Smooth muscle cell (in vitro differentiated cells): ENCODE results near the gene MRPS9. TPM values are rescaled to one million over a fixed set of nuclear protein-coding genes. Genes with fewer than 3 reads are reported as not detected.

Source experiments
- DNase-seq: peaks from one replicate; lab custom pipeline; 2025; ENCODE audit not compliant: unreplicated experiment; lab: John Stamatoyannopoulos, UW
- H2AFZ ChIP-seq: fragments of 200-600 bp; sonication (generic); 2 replicates; pipeline ENCODE4 v1.6.0; 2016; ENCODE audit warnings: antibody characterized with exemption, low read depth, mild to moderate bottlenecking
- H3F3A ChIP-seq: fragments of 200-600 bp; sonication (generic); 2 replicates; pipeline ENCODE4 v1.6.0; 2017; ENCODE audit warnings: antibody characterized with exemption, low read depth
- H3K27ac ChIP-seq: fragments of 200-600 bp; sonication (generic); 2 replicates; pipeline ENCODE4 v1.5.1; 2016; ENCODE audit warnings: low read depth, mild to moderate bottlenecking
- H3K27me3 ChIP-seq: fragments of 200-600 bp; sonication (generic); 2 replicates; pipeline ENCODE4 v1.6.1; 2016; ENCODE audit warnings: low read depth, mild to moderate bottlenecking
- H3K36me3 ChIP-seq: fragments of 200-600 bp; sonication (generic); 2 replicates; pipeline ENCODE4 v1.5.1; 2016; ENCODE audit warnings: low read depth
- H3K4me1 ChIP-seq: fragments of 200-600 bp; sonication (generic); 2 replicates; pipeline ENCODE4 v1.5.1; 2016; ENCODE audit warnings: low read depth
- H3K4me2 ChIP-seq: fragments of 200-600 bp; sonication (generic); 2 replicates; pipeline ENCODE4 v1.6.0; 2016; ENCODE audit warnings: mild to moderate bottlenecking
- H3K4me3 ChIP-seq: fragments of 200-600 bp; sonication (generic); 2 replicates; pipeline ENCODE4 v1.5.1; 2016; ENCODE audit warnings: mild to moderate bottlenecking
- H3K79me2 ChIP-seq: fragments of 200-600 bp; sonication (generic); 2 replicates; pipeline ENCODE4 v1.6.0; 2016; ENCODE audit warnings: low read depth, mild to moderate bottlenecking
- H3K9ac ChIP-seq: fragments of 200-600 bp; sonication (generic); 2 replicates; pipeline ENCODE4 v1.6.0; 2016; ENCODE audit warnings: low read depth
- H3K9me3 ChIP-seq: fragments of 200-600 bp; sonication (generic); replicated peaks from 2 replicates; pipeline ENCODE4 v1.5.1; 2016; ENCODE audit warnings: low read depth
- H4K20me1 ChIP-seq: fragments of 200-600 bp; sonication (generic); 2 replicates; pipeline ENCODE4 v1.6.0; 2016; ENCODE audit warnings: low read depth
- WGBS: methylation state at CpG from one replicate; pipeline ENCODE4 v1.1.7; 2016; ENCODE audit warnings: low lambda C conversion rate; 5-methylcytosine and 5-hydroxymethylcytosine counted together
- polyA plus RNA-seq: library from polyadenylated mRNA; unstranded; fragments of >200 nt; fragmentation: Nextera tagmentation; extraction: Ambion mirVana; gene quantifications from 2 replicates; pipeline ENCODE4 v1.2.1, GENCODE V29; 2016
- total RNA-seq: library from RNA; depleted of rRNA; stranded (reverse); fragments of >200 nt; gene quantifications from 2 replicates; pipeline ENCODE4 v1.2.3, GENCODE V29; 2014
- TF ChIP-seq, protein P1 (sequence below): fragments of 200-600 bp; sonication (generic); IDR thresholded peaks from 2 replicates; pipeline ENCODE4 v1.5.1; 2017; ENCODE audit warnings: borderline replicate concordance, mild to moderate bottlenecking, antibody characterized with exemption; ENCODE audit not compliant: insufficient read depth, poor library complexity, severe bottlenecking

Gene MRPS9
- total and polyA plus RNA-seq, 2 experiments from 2014 or later: 25.1 to 26.2 TPM

DNA sequence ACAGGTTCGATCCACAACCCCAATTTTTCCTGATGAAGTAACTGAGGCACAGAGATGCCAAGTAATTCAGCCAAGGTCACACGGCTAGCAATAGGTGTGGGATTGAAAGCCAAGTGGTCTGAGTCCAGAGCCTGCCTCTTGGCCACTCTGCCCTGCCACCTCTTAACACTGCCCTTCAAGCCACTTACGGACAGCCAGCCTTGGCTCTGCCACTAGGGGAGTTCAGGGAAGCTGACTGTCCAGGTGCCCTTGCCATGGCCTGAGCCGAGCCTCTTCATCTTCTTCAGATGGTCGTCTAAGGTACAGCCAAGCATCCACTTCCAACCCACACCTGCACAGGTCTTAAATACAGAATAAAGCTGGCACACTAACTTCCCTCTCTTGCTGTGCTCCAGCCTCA, 104.4 kb downstream of the MRPS9 start:
- H4K20me1 ChIP-seq: no peaks in the 10 kb centered on the region

DNA sequence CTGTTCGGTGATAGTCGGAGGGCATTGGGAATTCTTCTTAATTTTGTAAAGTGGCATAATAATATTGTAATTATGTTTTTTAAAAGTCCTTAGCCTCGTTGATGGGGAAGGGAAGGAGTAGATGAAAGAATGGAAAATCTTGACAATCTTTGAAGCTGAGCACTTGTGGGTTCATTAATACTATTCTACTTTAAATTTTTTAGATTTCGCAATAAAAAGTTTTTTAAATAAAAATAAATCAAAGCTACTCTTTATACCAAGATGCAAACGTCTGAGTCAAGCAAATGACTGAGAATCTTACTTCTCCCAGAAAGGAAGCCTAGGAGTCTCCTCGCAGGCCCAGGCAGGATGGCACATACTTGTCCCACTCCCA, 105.2 kb downstream of the MRPS9 start:
- H3F3A ChIP-seq: no peaks in the 10 kb centered on the region
- H3K4me1 ChIP-seq: no peaks in the 10 kb centered on the region
- no peak overlapping the region for H3K4me3 ChIP-seq
- no peak overlapping the region for H3K9ac ChIP-seq
- 80% methylated on average over 6 of the region's 6 CpGs for WGBS
- no peaks in the 10 kb centered on the region for H3K79me2 ChIP-seq
- no peaks in the 10 kb centered on the region for H3K9me3 ChIP-seq
- H3K27me3 ChIP-seq: peaks cover 33% of the 10 kb centered on the region
- TF ChIP-seq, protein P1, sequence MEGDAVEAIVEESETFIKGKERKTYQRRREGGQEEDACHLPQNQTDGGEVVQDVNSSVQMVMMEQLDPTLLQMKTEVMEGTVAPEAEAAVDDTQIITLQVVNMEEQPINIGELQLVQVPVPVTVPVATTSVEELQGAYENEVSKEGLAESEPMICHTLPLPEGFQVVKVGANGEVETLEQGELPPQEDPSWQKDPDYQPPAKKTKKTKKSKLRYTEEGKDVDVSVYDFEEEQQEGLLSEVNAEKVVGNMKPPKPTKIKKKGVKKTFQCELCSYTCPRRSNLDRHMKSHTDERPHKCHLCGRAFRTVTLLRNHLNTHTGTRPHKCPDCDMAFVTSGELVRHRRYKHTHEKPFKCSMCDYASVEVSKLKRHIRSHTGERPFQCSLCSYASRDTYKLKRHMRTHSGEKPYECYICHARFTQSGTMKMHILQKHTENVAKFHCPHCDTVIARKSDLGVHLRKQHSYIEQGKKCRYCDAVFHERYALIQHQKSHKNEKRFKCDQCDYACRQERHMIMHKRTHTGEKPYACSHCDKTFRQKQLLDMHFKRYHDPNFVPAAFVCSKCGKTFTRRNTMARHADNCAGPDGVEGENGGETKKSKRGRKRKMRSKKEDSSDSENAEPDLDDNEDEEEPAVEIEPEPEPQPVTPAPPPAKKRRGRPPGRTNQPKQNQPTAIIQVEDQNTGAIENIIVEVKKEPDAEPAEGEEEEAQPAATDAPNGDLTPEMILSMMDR: no peak
- H2AFZ ChIP-seq: no peak overlapping the region
- DNase-seq: no peak
- H3K27ac ChIP-seq: no peak overlapping the region
- peak overlapping the region; percentile 89 for H3K4me2 ChIP-seq
- no peaks in the 10 kb centered on the region for H4K20me1 ChIP-seq
- no peaks in the 10 kb centered on the region for H3K36me3 ChIP-seq

More for the DNA sequence above, 104.4 kb downstream of the MRPS9 start:
- Histone ChIP-seq H3K27me3 (peaks cover 33% of the 10 kb centered on the region), H2AFZ (no peak overlapping the region), H3K36me3 (no peaks in the 10 kb centered on the region), H3K9me3 (no peaks in the 10 kb centered on the region), H3K4me1 (no peaks in the 10 kb centered on the region), H3K9ac (no peak overlapping the region), H3K4me3 (no peak overlapping the region), H3K79me2 (no peaks in the 10 kb centered on the region), H3K27ac (no peak overlapping the region), H3F3A (no peaks in the 10 kb centered on the region), H3K4me2 (no peak overlapping the region)
- TF ChIP-seq, protein P1: no peak
- 91% methylated on average over 5 of the region's 5 CpGs for WGBS
- DNase-seq: no peak

DNA sequence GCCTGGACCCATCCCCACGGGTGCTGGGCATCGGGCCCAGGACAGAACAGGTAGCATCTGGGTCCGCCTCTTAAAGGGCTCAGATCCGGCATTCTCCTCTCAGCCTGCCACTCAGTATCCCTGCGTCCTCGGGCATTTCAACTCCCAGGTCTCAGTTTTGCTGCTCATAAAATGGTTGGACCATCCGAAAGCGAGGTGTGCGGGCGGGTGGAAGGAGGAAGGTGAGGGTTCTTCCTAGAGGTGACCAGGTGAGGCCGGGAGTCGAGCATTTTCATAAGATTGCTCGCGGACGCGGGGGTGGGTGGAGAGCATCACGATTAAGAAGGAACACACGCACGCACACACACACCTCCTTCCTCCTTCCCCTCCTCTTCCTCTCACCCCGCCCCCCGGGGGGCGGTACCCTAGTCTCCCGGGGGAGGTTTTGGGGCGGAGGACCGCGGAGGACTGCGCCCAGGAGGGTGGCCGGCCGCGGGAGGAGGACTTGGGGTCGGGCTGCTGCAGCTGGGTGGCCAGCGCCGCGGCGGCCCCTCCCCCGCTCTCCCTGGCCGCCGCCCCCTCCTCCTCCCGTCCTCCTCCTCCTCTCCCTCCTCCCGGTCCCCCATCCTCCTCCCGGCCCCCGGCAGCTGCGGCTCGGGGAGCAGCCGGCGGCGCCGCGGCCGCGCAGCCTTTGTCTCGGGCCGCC, 105.7 kb downstream of the MRPS9 start:
- peak overlapping the region; percentile 61 for H2AFZ ChIP-seq
- no peaks in the 10 kb centered on the region for H3K4me1 ChIP-seq
- no peak overlapping the region for H3K9ac ChIP-seq
- H3K79me2 ChIP-seq: no peaks in the 10 kb centered on the region
- no peak overlapping the region for H3K27ac ChIP-seq
- H3K4me3 ChIP-seq: peak overlapping the region; percentile 58
- no peak for DNase-seq
- H3K4me2 ChIP-seq: peak overlapping the region; percentile 89
- TF ChIP-seq, protein P1: no peak
- WGBS: 10% methylated on average over 19 of the region's 53 CpGs
- no peaks in the 10 kb centered on the region for H3K9me3 ChIP-seq
- H3F3A ChIP-seq: no peaks in the 10 kb centered on the region
- H3K36me3 ChIP-seq: no peaks in the 10 kb centered on the region
- H4K20me1 ChIP-seq: no peaks in the 10 kb centered on the region
- H3K27me3 ChIP-seq: peaks cover 33% of the 10 kb centered on the region
